ENCODE results near the gene FGF18.

The FGF18 gene

DNA sequence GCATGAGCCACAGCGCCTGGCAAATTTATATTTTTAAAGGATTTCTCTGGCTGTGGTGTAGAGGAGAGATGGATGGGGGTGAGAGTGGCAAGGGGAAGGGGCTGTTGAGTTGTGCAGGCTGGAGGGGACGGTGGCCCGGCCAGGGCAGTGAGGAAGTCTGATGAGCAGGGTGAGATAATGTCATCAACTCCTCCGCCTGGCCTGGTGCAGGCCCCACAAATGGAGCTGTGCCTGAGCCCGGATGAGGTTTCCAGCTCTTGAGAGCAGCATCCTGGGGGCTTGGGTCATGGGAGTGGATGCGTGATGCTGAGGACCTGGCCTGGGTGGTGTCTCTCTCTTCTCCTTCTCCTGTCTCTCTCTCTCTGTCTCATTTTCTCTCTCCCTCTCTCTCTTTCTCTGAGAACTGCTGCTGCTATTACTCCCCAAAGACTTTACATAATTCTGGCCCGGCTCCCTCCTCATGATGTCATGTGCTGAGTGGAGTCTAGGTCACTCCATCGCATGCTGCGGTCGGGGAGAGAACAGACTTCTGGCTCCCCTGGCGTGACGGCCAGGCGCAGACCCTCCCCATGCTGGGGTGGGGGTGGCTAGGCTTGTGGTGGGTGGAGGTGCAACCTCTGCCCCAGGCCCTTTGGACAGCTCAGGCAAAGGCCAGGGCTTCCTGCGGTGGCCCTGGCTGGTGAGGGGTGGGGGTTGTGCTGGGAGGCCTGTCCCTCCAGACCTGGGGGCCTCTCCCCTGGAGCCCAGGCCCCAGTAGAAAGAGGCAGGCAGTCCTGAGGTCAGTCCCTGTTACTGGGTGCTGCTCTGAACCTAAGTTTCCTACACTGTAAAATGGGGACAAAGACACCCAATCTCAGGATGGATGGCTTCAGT lies 26.4 kb downstream of the FGF18 start:
- TF ChIP-seq, protein P1, sequence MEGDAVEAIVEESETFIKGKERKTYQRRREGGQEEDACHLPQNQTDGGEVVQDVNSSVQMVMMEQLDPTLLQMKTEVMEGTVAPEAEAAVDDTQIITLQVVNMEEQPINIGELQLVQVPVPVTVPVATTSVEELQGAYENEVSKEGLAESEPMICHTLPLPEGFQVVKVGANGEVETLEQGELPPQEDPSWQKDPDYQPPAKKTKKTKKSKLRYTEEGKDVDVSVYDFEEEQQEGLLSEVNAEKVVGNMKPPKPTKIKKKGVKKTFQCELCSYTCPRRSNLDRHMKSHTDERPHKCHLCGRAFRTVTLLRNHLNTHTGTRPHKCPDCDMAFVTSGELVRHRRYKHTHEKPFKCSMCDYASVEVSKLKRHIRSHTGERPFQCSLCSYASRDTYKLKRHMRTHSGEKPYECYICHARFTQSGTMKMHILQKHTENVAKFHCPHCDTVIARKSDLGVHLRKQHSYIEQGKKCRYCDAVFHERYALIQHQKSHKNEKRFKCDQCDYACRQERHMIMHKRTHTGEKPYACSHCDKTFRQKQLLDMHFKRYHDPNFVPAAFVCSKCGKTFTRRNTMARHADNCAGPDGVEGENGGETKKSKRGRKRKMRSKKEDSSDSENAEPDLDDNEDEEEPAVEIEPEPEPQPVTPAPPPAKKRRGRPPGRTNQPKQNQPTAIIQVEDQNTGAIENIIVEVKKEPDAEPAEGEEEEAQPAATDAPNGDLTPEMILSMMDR (IDR thresholded peaks at IDR 0.05; ENCODE audit: insufficient read depth, low read length, missing control alignments): no peak
- CTCF ChIA-PET: interaction anchor here (1.4 kb wide), 1 partner anchor 9 kb away, joined by 3 read pairs; no protein-coding TSS in a partner anchor
- POLR2A ChIA-PET: no interaction called here
- H3K4me3 ChIP-seq (ENCODE audit: low read depth, low read length): no peak overlapping the region
- DNase-seq (ENCODE audit: low read depth, low spot score): no peak

DNA sequence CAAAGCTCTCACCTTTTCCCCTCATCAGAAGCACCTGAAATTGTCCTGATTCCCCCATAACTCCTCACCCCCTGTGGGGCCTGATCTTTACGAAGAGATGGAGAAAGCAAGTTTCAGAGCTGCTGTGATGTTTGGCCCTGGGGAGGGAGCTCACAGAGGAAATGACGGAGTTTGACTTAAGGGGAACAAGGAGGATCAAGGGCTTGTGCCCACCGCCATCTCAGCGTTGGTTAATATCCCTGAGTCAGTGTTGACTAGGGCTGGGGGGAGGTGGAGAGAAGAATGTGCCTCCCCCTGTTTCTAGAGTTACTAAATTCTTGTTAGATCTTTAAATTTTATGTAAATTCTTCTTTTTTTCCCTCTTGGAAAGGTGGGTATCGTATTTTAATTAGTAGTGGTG lies 27.8 kb downstream of the FGF18 start:
- TF ChIP-seq, protein P1 (IDR thresholded peaks at IDR 0.05; ENCODE audit: insufficient read depth, low read length, missing control alignments): no peak
- DNase-seq (ENCODE audit: low read depth, low spot score): no peak
- no peak overlapping the region for H3K4me3 ChIP-seq (ENCODE audit: low read depth, low read length)
- ChIA-PET POLR2A (no interaction called here), CTCF (no interaction called here)

DNA sequence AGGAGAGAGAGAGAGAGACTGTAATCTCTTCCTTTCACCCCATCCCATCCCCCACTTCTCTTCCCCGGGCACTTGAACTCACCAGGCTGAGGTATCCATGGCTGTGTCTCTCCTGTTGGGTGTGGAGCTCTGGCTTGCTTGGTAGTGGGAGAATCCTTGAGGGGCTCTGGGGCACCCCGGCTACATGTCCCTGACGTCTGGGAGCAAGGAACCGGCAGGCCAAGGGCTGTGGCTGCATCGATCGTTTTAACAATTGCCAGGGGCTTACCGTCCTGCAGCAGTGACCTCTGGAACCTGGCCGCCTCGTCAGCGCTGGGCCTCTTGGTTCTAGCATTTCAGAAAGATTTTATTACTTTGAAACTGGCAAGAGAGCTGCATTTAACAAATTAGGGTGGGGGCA lies 30.0 kb downstream of the FGF18 start:
- no peak overlapping the region for H3K4me3 ChIP-seq (ENCODE audit: low read depth, low read length)
- POLR2A ChIA-PET: interaction anchor here (1.2 to 1.7 kb wide), 2 partner anchors 30 to 61 kb away, joined by 3 to 6 read pairs; partner anchors contain the start of gene FGF18
- no peak for DNase-seq (ENCODE audit: low read depth, low spot score)
- TF ChIP-seq, protein P1 (IDR thresholded peaks at IDR 0.05; ENCODE audit: insufficient read depth, low read length, missing control alignments): no peak
- CTCF ChIA-PET: interaction anchor here (0.8 to 1.4 kb wide), 2 partner anchors 33 to 157 kb away, joined by 3 read pairs; no protein-coding TSS in a partner anchor

DNA sequence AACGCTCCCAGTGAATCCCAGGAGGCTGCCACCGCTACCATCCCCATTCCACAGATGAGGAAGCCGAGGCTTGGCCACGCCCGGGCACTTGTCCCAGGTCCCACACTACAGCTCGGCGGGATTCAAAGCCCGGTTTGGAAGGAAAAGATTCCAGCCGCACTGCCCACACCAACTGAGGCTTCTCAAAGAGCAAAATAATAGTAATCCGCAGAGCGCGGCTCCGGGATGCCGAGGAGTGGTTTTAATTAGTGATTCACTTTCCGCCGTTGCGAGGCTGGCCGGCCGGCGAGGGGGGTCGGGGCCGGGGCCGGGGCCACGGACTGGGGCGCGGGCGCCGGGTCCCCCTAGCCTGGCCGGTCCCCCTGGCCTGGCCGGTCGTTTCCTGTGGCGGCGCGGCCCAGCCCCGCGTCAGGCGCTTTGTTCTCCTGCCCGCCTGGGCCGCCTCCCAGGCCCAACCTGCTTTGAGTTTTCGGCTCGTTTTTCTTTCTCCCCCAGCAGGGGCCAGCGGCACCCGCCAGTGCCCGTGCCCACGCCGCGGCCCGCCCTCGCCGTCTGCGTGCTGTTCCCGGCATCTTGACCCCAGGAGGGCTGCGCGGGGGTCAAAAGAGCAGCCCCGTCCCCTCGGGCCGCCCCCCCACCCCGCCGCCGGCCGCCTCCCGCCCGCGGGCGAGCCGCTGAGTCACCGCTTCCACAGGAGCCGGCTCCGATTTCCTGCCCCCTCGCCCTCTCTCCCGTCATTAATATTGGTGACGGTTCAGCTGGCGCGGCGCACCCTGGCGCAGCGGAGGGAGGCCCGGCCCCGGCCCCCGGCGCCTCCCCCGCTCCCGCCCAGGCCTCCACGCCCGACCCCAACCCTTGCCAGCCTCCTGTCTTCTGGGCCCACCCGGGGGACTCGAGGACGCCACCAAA lies 31.2 kb downstream of the FGF18 start:
- DNase-seq (ENCODE audit: low read depth, low spot score): peak; percentile 5
- POLR2A ChIA-PET: interaction anchor here (1.7 kb wide), 1 partner anchor 62 kb away, joined by 6 read pairs; no protein-coding TSS in a partner anchor
- peak overlapping the region; percentile 50 for H3K4me3 ChIP-seq (ENCODE audit: low read depth, low read length)
- TF ChIP-seq, protein P1 (IDR thresholded peaks at IDR 0.05; ENCODE audit: insufficient read depth, low read length, missing control alignments): no peak
- CTCF ChIA-PET: interaction anchor here (0.8 to 1.4 kb wide), 2 partner anchors 31 to 156 kb away, joined by 3 read pairs; no protein-coding TSS in a partner anchor

DNA sequence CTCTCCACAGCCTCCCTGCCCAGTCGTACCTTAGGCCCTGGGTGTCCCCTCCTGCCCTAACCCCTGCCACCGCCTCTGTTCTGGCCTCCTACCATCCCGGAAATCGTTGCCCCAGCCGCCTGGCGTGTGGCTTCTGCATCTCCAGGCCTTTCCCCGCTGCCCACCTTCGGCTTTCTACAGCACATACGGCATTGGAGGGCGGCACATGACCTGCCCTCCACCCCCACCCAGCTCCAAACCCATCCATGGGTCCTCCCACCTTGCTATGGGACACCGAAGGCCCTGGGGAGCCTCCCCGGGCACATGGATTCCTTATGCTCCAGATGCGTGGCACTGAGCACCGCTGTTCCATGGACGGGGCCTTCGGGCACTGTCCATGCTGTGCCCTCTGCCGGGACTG lies 32.0 kb downstream of the FGF18 start:
- POLR2A ChIA-PET: no interaction called here
- CTCF ChIA-PET: no interaction called here
- TF ChIP-seq, protein P1 (IDR thresholded peaks at IDR 0.05; ENCODE audit: insufficient read depth, low read length, missing control alignments): no peak
- no peak for DNase-seq (ENCODE audit: low read depth, low spot score)
- H3K4me3 ChIP-seq (ENCODE audit: low read depth, low read length): no peak overlapping the region
